Gastroesophageal sphincter (tissue), 4 donors: ENCODE data around the gene CIB4. TPM values are rescaled to one million over a fixed set of nuclear protein-coding genes. Genes with fewer than 3 reads are reported as not detected.

Source experiments
- ATAC-seq: fragments of 150-250 bp; one replicate; pipeline ENCODE4 v1.9.1; 2016; ENCODE audit warnings: mild to moderate bottlenecking, moderate library complexity
- H3K27ac ChIP-seq, 4 donors: fragments of 200-600 bp; sonication (generic) in 3 of 4; 1 replicate in 3 of 4; 2 replicates in 1 of 4; pipeline ENCODE4 v1.5.1; 2016 to 2019
- H3K27me3 ChIP-seq: fragments of 200-600 bp; sonication (generic); one replicate; pipeline ENCODE4 v1.5.1; 2019
- H3K36me3 ChIP-seq, 2 donors: fragments of 200-600 bp; sonication (generic); one replicate each; pipeline ENCODE4 v1.5.1; 2019; ENCODE audit warnings: control low read depth in 1 of 2
- H3K4me1 ChIP-seq, 3 donors: fragments of 200-600 bp; sonication (generic); 1 replicate in 2 of 3; 2 replicates in 1 of 3; pipeline ENCODE4 v1.5.1; 2016 to 2019; ENCODE audit warnings: control low read depth in 2 of 3
- H3K4me3 ChIP-seq, 2 donors: fragments of 200-600 bp; sonication (generic); one replicate each; pipeline ENCODE4 v1.5.1; 2019; ENCODE audit warnings: mild to moderate bottlenecking in 1 of 2, moderate library complexity in 1 of 2
- H3K9me3 ChIP-seq, 3 donors: fragments of 200-600 bp; sonication (generic); one replicate each; pipeline ENCODE4 v1.5.1; 2017 to 2019; ENCODE audit warnings: control low read depth in 2 of 3
- EP300 ChIP-seq: sonication (generic); formaldehyde crosslinking; IDR thresholded peaks from one replicate; pipeline ENCODE4 v1.6.1; 2017; ENCODE audit warnings: antibody characterized with exemption, mild to moderate bottlenecking
- POLR2A ChIP-seq, 2 donors: fragments of 450-650 bp; IDR thresholded peaks; one replicate each; pipeline ENCODE4 v1.6.1; 2017; ENCODE audit warnings: antibody characterized with exemption in 2 of 2, mild to moderate bottlenecking in 2 of 2, moderate library complexity in 1 of 2
- POLR2AphosphoS5 ChIP-seq: sonication (generic); formaldehyde crosslinking; IDR thresholded peaks from one replicate; pipeline ENCODE4 v1.6.1; 2017; ENCODE audit warnings: antibody characterized with exemption
- WGBS, 2 donors: methylation state at CpG; one replicate each; pipeline ENCODE4 v1.1.5; 2018; ENCODE audit warnings: low coverage in 1 of 2; 5-methylcytosine and 5-hydroxymethylcytosine counted together
- total RNA-seq, 4 donors: library from RNA; depleted of rRNA; stranded (reverse); fragments of >200 nt; gene quantifications; one replicate each; pipeline ENCODE4 v1.1.0, GENCODE V29; 2016
- TF ChIP-seq, protein P1 (sequence below), 4 experiments: fragments of 200-600 bp in 2 of 4; fragments of 450-650 bp in 2 of 4; sonication (generic) in 1 of 4; IDR thresholded peaks; one replicate each; pipeline ENCODE4 v1.5.1; 2017 to 2019; ENCODE audit warnings: antibody characterized with exemption in 4 of 4, mild to moderate bottlenecking in 2 of 4, moderate library complexity in 2 of 4

CIB4 gene
- total RNA-seq, 4 donors from 2014 or later = not detected

DNA sequence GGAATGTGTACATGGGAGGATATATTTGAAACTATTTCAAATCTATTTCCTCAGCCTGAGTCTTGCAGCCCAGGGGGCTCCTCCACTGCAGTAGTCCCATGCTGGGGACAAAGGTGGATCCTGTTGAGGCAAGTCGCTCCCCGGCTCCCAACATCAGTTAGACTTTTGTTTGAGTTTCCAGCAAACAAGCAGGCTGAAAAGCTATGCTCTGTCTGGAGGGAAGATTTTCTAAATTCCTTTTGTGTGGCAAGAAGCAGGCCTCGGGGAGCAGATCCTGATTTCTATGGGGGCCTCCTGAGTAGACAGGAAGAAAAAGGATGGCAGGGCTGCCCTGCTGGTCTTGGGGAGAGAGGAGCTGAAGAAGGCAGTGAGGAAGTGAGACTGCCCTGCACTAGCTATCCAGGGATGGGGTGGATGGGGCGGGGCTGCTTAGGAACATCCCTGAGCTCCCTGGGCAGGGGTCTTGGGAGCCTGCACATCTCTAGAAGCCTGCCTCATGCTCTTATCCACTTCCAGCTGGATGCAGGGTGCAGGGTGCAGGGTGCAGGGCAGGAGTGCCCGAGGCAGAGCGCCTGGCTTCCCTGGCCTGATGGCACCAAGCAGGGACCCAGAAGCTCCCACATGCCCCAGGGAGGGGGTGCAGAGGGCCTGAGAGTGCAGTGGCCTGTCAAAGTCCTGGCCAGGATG is 6.0 kb upstream of the CIB4 start:
- Histone ChIP-seq H3K4me3 (no peak overlapping the region), H3K4me1 (peaks cover 0 to 20% (median 0%) of the 10 kb centered on the region in 3 donors), H3K27ac (no peak overlapping the region), H3K27me3 (peaks cover 11% of the 10 kb centered on the region), H3K36me3 (no peaks in the 10 kb centered on the region), H3K9me3 (no peaks in the 10 kb centered on the region)
- TF ChIP-seq POLR2A (IDR thresholded peaks at IDR 0.05) (no peak), POLR2AphosphoS5 (no peak), EP300 (no peak)
- TF ChIP-seq, protein P1, sequence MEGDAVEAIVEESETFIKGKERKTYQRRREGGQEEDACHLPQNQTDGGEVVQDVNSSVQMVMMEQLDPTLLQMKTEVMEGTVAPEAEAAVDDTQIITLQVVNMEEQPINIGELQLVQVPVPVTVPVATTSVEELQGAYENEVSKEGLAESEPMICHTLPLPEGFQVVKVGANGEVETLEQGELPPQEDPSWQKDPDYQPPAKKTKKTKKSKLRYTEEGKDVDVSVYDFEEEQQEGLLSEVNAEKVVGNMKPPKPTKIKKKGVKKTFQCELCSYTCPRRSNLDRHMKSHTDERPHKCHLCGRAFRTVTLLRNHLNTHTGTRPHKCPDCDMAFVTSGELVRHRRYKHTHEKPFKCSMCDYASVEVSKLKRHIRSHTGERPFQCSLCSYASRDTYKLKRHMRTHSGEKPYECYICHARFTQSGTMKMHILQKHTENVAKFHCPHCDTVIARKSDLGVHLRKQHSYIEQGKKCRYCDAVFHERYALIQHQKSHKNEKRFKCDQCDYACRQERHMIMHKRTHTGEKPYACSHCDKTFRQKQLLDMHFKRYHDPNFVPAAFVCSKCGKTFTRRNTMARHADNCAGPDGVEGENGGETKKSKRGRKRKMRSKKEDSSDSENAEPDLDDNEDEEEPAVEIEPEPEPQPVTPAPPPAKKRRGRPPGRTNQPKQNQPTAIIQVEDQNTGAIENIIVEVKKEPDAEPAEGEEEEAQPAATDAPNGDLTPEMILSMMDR (IDR thresholded peaks at IDR 0.05) = no peak
- WGBS, 2 donors = 40 to 73% methylated on average over 1 to 3 of the region's 6 CpGs
- ATAC-seq = no peak

DNA sequence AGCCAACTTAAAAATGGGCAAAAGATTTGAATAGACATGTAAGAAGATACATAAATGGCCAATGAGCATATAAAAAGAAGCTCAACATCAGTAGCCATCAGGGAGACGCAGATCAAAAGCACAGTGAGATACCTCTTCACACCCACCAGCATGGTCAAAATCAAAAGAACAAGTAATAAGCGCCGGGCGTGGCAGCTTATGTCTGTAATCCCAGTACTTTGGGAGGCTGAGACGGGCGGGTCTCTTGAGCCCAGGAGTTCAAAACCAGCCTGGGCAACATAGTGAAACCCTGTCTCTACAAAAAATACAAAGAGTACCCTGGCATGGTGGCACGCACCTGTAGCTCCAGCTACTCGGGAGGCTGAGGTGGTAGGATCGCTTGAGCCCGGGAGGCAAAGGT is 4.6 kb upstream of the CIB4 start:
- 75 to 85% methylated on average over 5 to 10 of the region's 10 CpGs for WGBS, 2 donors

DNA sequence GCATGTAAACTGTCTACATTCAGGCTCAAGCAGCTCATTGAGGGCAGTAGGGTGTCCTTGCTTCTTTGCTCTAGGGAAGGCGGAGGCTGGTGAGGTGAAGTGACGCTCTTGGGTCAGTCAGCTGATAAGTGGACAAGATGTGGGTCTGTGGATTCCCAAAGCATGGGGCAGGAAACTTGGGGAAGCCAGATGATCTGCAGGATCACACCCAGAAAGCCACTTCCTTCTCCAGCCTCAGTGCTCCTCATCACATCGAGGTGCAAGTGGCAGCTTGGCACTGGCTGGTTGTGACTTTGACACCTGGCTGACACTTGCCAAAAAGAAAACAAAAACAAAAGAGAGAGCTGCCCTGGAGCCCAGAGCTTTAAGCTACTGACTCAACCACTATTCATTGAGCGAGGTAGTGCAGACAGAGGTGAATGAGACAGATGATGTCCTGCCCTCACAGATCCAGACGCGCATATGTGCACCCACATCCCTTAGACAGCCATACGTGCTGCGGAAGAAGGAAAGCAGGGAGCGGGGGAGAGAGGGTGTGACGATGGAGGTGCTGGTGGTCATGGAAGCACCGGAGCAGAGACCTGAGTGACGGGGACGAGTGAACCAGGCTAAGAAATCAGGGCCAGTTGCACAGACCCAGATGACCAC is 3.1 kb upstream of the CIB4 start:
- 69 to 82% methylated on average over 9 to 10 of the region's 13 CpGs for WGBS, 2 donors
- Histone ChIP-seq H3K36me3 (no peaks in the 10 kb centered on the region), H3K27ac (no peak overlapping the region), H3K4me1 (peaks cover 0 to 11% (median 0%) of the 10 kb centered on the region in 3 donors), H3K4me3 (no peak overlapping the region), H3K9me3 (no peaks in the 10 kb centered on the region), H3K27me3 (peaks cover 18% of the 10 kb centered on the region)
- TF ChIP-seq EP300 (no peak), POLR2A (IDR thresholded peaks at IDR 0.05) (no peak), POLR2AphosphoS5 (no peak)
- TF ChIP-seq, protein P1 (IDR thresholded peaks at IDR 0.05) = no peak
- ATAC-seq = no peak

More for the DNA sequence above, 4.6 kb upstream of the CIB4 start:
- H3K4me1 ChIP-seq = peaks cover 0 to 10% (median 0%) of the 10 kb centered on the region in 3 donors
- peaks cover 14% of the 10 kb centered on the region for H3K27me3 ChIP-seq
- H3K36me3 ChIP-seq = no peaks in the 10 kb centered on the region
- H3K27ac ChIP-seq = no peak overlapping the region
- H3K9me3 ChIP-seq = no peaks in the 10 kb centered on the region
- no peak for TF ChIP-seq POLR2AphosphoS5
- TF ChIP-seq EP300 = no peak
- no peak for TF ChIP-seq POLR2A (IDR thresholded peaks at IDR 0.05)
- TF ChIP-seq, protein P1 (IDR thresholded peaks at IDR 0.05) = no peak
- ATAC-seq = no peak
- H3K4me3 ChIP-seq = no peak overlapping the region

DNA sequence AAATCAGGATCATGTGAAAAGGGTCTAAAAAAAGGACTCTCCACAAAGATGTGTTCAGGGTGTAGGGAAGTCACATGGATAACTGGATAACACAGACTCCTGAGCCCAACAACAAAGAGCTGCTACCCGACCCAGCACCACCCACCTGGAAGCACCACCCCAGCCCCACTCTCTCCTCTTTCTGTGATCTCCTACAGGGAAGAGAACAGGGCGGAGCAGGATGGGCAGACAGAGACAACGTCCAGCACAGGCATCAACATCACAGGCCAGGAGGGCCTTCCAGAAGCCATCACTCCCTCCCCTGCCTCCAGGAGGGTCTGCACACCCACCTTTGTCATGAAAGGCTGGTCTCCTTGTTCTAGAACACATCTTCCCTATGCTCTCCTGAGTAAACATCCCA is 1.3 kb upstream of the CIB4 start:
- peaks cover 0 to 9% (median 0%) of the 10 kb centered on the region in 3 donors for H3K4me1 ChIP-seq
- no peak for ATAC-seq
- H3K4me3 ChIP-seq = no peak overlapping the region
- peaks cover 18% of the 10 kb centered on the region for H3K27me3 ChIP-seq
- no peaks in the 10 kb centered on the region for H3K36me3 ChIP-seq
- no peak for TF ChIP-seq EP300
- TF ChIP-seq POLR2A (IDR thresholded peaks at IDR 0.05) = no peak
- TF ChIP-seq, protein P1 (IDR thresholded peaks at IDR 0.05) = no peak
- TF ChIP-seq POLR2AphosphoS5 = no peak
- no peaks in the 10 kb centered on the region for H3K9me3 ChIP-seq
- no peak overlapping the region for H3K27ac ChIP-seq
- WGBS, 2 donors = 65% methylated on average over 3 of the region's 3 CpGs; no CpG with 5 or more reads in 1 of the 2 donors
